Left ventricle myocardium inferior (tissue), 1 donor: ENCODE data around the gene MRPL10. TPM values are rescaled to one million over a fixed set of nuclear protein-coding genes. Genes with fewer than 3 reads are reported as not detected.

ENCODE experiments used
- DNase-seq: peaks from one replicate; pipeline ENCODE4 v3.0.0-alpha.2; 2020
- H3K27ac ChIP-seq: fragments of 200-600 bp; replicated peaks from 2 replicates; pipeline ENCODE4 v1.8.0; 2021
- H3K27me3 ChIP-seq: fragments of 200-600 bp; 2 replicates; pipeline ENCODE4 v1.8.0; 2021; ENCODE audit warnings: low read depth
- H3K36me3 ChIP-seq: fragments of 200-600 bp; 2 replicates; pipeline ENCODE4 v1.8.0; 2021
- H3K4me1 ChIP-seq: fragments of 200-600 bp; 2 replicates; pipeline ENCODE4 v1.8.0; 2021
- H3K4me3 ChIP-seq: fragments of 200-600 bp; 2 replicates; pipeline ENCODE4 v1.8.0; 2021; ENCODE audit warnings: mild to moderate bottlenecking, moderate library complexity
- H3K9me3 ChIP-seq: fragments of 200-600 bp; replicated peaks from 2 replicates; pipeline ENCODE4 v1.8.0; 2021
- CTCF ChIP-seq: fragments of 200-600 bp; IDR thresholded peaks from 2 replicates; pipeline ENCODE4 v1.8.0; 2021; ENCODE audit warnings: antibody characterized with exemption, mild to moderate bottlenecking, borderline replicate concordance
- intact Hi-C: fragments of 100-400 bp; cut with micrococcal nuclease; formaldehyde crosslinking; loops from one replicate; pipeline ENCODE4 v1.11.0; 2022
- total RNA-seq: library from RNA; stranded (reverse); fragmentation: NEBNext Ultra II Directional; extraction: Animal tissue kit (Norgen Biotek cat#: 25700); gene quantifications from one replicate; pipeline ENCODE4 v1.2.1, GENCODE V29; 2021
- donor health status: DM: no; HTN: yes; CAD: no; lungs with severe emphysema.

The MRPL10 gene
- total RNA-seq, 1 donor from 2014 or later, result 60.5 TPM

DNA sequence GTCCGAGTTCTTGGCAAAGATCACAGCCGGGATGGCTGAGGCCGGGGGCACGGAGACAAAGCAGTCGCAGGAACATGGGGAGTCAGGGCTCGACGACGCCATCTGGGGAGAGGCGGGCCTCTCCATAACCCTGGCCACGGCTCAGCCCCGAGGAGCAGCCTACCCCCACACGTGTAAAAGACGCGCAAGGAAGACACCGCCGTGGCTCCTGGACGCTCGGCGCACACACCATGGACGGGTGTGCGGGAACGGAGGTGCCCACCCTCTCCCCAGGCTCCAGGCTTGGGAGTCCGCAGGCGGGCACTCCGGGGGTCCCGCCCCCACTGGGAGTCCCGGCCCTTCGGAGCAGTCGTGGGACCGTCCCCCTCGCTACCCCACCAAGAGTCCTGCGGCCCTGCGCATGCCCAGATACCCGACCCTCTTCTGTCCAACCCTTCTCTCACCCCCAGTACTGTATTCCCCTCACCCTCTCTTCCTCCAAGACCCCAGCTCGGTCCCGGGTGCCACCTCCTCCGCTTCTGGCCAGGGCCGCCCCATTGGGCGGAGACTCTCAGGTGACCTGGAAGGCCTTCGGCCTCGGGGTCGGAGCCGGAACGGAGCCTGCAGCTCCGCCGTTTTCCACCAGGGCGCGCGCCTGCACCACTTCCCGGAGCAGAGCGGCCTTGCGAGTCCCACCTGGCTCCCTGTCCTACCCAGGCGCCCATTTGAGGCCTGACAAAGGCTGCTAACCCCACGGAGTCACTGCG is 9.6 kb upstream of the MRPL10 start, which contains the start of gene SCRN2:
Gene SCRN2 (minus strand): TSS at position 532 of the 746 bp plus-strand sequence. CDS start 430 bp downstream, at position 102.
- Histone ChIP-seq H3K27me3 (peaks cover 24% of the 10 kb centered on the region), H3K4me3 (peak within 1 kb of the TSS; percentile 87), H3K9me3 (no peaks in the 10 kb centered on the region), H3K4me1 (peaks cover 40% of the 10 kb centered on the region), H3K36me3 (peaks cover 27% of the 10 kb centered on the region), H3K27ac (peak within 1 kb of the TSS; percentile 81)
- TF ChIP-seq CTCF, result peak; percentile 99
- DNase-seq, result peak; percentile 90
- intact Hi-C loops, result loop anchor here (2.0 to 10.0 kb wide), 2 partner anchors 50 to 134 kb away; partner anchors contain the start of gene CDK5RAP3

- DNase-seq, result no peak
Observed at GRCh38 chr17:47840001-47840741, 8.8 kb upstream of the MRPL10 start.

DNA sequence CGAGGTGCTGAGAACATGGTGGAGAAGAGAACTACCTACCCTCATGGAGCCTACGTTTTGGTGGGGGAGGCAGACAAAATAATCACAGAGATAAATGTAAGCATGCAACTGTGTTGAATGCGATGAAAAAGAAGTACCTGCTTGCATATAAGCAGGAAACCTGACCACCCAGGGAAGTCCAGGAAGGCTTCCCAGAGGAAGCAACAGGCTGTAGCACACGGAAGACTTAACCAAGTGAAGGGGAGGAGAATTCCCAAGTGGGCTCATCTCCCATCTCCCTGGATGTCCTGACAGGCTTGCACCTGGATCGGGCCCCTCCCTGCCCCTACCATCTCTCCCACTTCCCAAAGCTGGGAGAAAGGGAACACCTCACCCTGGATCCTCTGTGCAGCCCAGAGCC is 7.7 kb upstream of the MRPL10 start:
- intact Hi-C loops, result no loop called here
- DNase-seq, result no peak
- Histone ChIP-seq H3K36me3 (peaks cover 32% of the 10 kb centered on the region), H3K27me3 (peaks cover 6% of the 10 kb centered on the region), H3K9me3 (no peaks in the 10 kb centered on the region), H3K4me3 (no peak overlapping the region), H3K27ac (no peak overlapping the region), H3K4me1 (peaks cover 58% of the 10 kb centered on the region)
- TF ChIP-seq CTCF, result no peak

More at GRCh38 chr17:47840001-47840741, 8.8 kb upstream of the MRPL10 start:
- Histone ChIP-seq H3K36me3 (peaks cover 32% of the 10 kb centered on the region), H3K27ac (peak overlapping the region; percentile 81), H3K27me3 (peaks cover 17% of the 10 kb centered on the region), H3K9me3 (no peaks in the 10 kb centered on the region), H3K4me3 (peak overlapping the region; percentile 87), H3K4me1 (peaks cover 48% of the 10 kb centered on the region)
- intact Hi-C loops, result loop anchor here (2.0 to 10.0 kb wide), 2 partner anchors 51 to 135 kb away; partner anchors contain the start of gene CDK5RAP3
- TF ChIP-seq CTCF, result no peak

- intact Hi-C loops, result no loop called here
- Histone ChIP-seq H3K36me3 (peaks cover 32% of the 10 kb centered on the region), H3K27me3 (peaks cover 1% of the 10 kb centered on the region), H3K9me3 (no peaks in the 10 kb centered on the region), H3K4me1 (peaks cover 61% of the 10 kb centered on the region), H3K4me3 (no peak overlapping the region), H3K27ac (no peak overlapping the region)
- no peak for DNase-seq
- no peak for TF ChIP-seq CTCF
Observed at GRCh38 chr17:47838636-47839035, 7.3 kb upstream of the MRPL10 start.

- intact Hi-C loops, result no loop called here
- DNase-seq, result no peak
- H3K9me3 ChIP-seq, result no peaks in the 10 kb centered on the region
- H3K4me1 ChIP-seq, result peaks cover 61% of the 10 kb centered on the region
- H3K4me3 ChIP-seq, result no peak overlapping the region
- H3K27me3 ChIP-seq, result no peaks in the 10 kb centered on the region
- H3K27ac ChIP-seq, result peak overlapping the region; percentile 15
- TF ChIP-seq CTCF, result no peak
- H3K36me3 ChIP-seq, result peaks cover 32% of the 10 kb centered on the region
Observed at GRCh38 chr17:47837401-47838039, 6.2 kb upstream of the MRPL10 start.
